Esophagus muscularis mucosa (tissue), 4 donors: Measurements from ENCODE around the gene SPACA5B.

Source experiments
- CTCF ChIP-seq, 3 experiments: fragments of 200-600 bp in 2 of 3; fragments of 450-650 bp in 1 of 3; sonication (generic) in 2 of 3; IDR thresholded peaks; one replicate each; pipeline ENCODE4 v1.5.1; 2017 to 2019; ENCODE audit warnings: antibody characterized with exemption in 3 of 3, mild to moderate bottlenecking in 2 of 3, moderate library complexity in 1 of 3
- EP300 ChIP-seq: sonication (generic); formaldehyde crosslinking; IDR thresholded peaks from one replicate; pipeline ENCODE4 v1.6.1; 2017; ENCODE audit warnings: antibody characterized with exemption
- POLR2AphosphoS5 ChIP-seq, 2 donors: sonication (generic); formaldehyde crosslinking; IDR thresholded peaks; one replicate each; pipeline ENCODE4 v1.6.1; 2017; ENCODE audit warnings: antibody characterized with exemption in 2 of 2

GRCh38 chrX:48180811-48181210, 50.4 kb downstream of the SPACA5B start:
- no peak for TF ChIP-seq POLR2AphosphoS5 (IDR thresholded peaks at IDR 0.05)
- no peak for TF ChIP-seq EP300
- TF ChIP-seq CTCF (IDR thresholded peaks at IDR 0.05), result no peak
